Panc1 (cell line): ENCODE data around the gene COL4A4. TPM values are rescaled to one million over a fixed set of nuclear protein-coding genes. Genes with fewer than 3 reads are reported as not detected.

Source experiments
- ATAC-seq: fragments of 200-7000 bp; cut with Tn5 transposase; 2 replicates; pipeline ENCODE4 v1.9.1; 2020; ENCODE audit warnings: mild to moderate bottlenecking, moderate library complexity
- BruUV-seq: library from RNA; stranded (reverse); fragments of 400-500 nt; replicated peaks from 2 replicates; lab custom pipeline; 2021; lab: Mats Ljungman, UMichigan
- CTCF ChIA-PET: fragments of 300-600 bp; sonication (Branson Sonifier 250); formaldehyde crosslinking; loops from one replicate; lab custom pipeline; 2022; ENCODE audit warnings: antibody characterized with exemption; lab: Charles Lee
- POLR2A ChIA-PET: fragments of 300-600 bp; sonication (Branson Sonifier 250); formaldehyde crosslinking; loops from one replicate; lab custom pipeline; 2022; ENCODE audit warnings: antibody characterized with exemption; lab: Charles Lee
- DNase-seq: peaks from one replicate; pipeline ENCODE4 v3.0.0-alpha.2; 2010; ENCODE audit warnings: low read depth, low spot score
- H3K27ac ChIP-seq: 2 replicates; pipeline ENCODE4 v1.5.1; 2011; ENCODE audit warnings: mild to moderate bottlenecking, low read length, inconsistent platforms
- H3K27me3 ChIP-seq: fragments of 200-500 bp; sonication (Bioruptor generic); 2 replicates; pipeline ENCODE4 v1.6.0; 2014; ENCODE audit warnings: low read length, inconsistent platforms; ENCODE audit not compliant: control insufficient read depth, insufficient read depth
- H3K36me3 ChIP-seq: fragments of 200-500 bp; sonication (Bioruptor generic); 2 replicates; pipeline ENCODE4 v1.5.1; 2014; ENCODE audit warnings: inconsistent platforms, mild to moderate bottlenecking, low read length, moderate library complexity; ENCODE audit not compliant: control insufficient read depth, insufficient read depth
- H3K4me1 ChIP-seq: 2 replicates; pipeline ENCODE4 v1.5.1; 2011; ENCODE audit warnings: inconsistent platforms, mild to moderate bottlenecking, low read length, moderate library complexity; ENCODE audit not compliant: control insufficient read depth, insufficient read depth
- H3K4me3 ChIP-seq, 2 experiments: 2 replicates each; pipeline ENCODE4 v1.5.1; 2011 to 2012; ENCODE audit warnings: low read depth in 2 of 2, low read length in 2 of 2, mild to moderate bottlenecking in 2 of 2, inconsistent platforms in 1 of 2, moderate library complexity in 1 of 2
- H3K9me3 ChIP-seq: fragments of 200-500 bp; sonication (Bioruptor generic); 2 replicates; pipeline ENCODE4 v1.5.1; 2014; ENCODE audit warnings: low read depth, mild to moderate bottlenecking, inconsistent platforms, low read length, moderate library complexity; ENCODE audit not compliant: control insufficient read depth, insufficient read depth
- CTCF ChIP-seq: fragments of 450-650 bp; IDR thresholded peaks from 2 replicates; pipeline ENCODE4 v1.5.1; 2017; ENCODE audit warnings: mild to moderate bottlenecking
- POLR2AphosphoS5 ChIP-seq: IDR thresholded peaks from 2 replicates; pipeline ENCODE4 v1.6.1; 2012; ENCODE audit warnings: mild to moderate bottlenecking, low read depth, low read length, moderate library complexity
- REST ChIP-seq, 2 experiments: IDR thresholded peaks; 2 replicates each; pipeline ENCODE4 v1.6.1; 2011 to 2012; ENCODE audit warnings: low read depth in 2 of 2, control low read depth in 1 of 2, low read length in 1 of 2, mild to moderate bottlenecking in 1 of 2, moderate library complexity in 1 of 2; ENCODE audit not compliant: insufficient read depth in 1 of 2
- SIN3A ChIP-seq: IDR thresholded peaks from 2 replicates; pipeline ENCODE4 v1.6.1; 2012; ENCODE audit warnings: low read depth, mild to moderate bottlenecking, low read length, moderate library complexity, borderline replicate concordance; ENCODE audit not compliant: insufficient read depth
- TCF7L2 ChIP-seq: IDR thresholded peaks from 2 replicates; pipeline ENCODE4 v1.6.1; 2011; ENCODE audit warnings: mild to moderate bottlenecking, low read depth, low read length, inconsistent platforms
- in situ Hi-C: cut with HindIII; loops from 2 replicates; pipeline ENCODE4 v1.10.0; 2016; ENCODE audit warnings: low sequenced_read_pairs, low pct_unique_long_range_greater_than_20kb
- intact Hi-C: fragments of 100-400 bp; cut with micrococcal nuclease; formaldehyde crosslinking; loops from one replicate; pipeline ENCODE4 v1.10.0; 2022; ENCODE audit not compliant: unreplicated experiment
- total RNA-seq: library from RNA; stranded (reverse); gene quantifications from one replicate; pipeline ENCODE4 v1.2.1, GENCODE V29; 2021; ENCODE audit not compliant: unreplicated experiment

COL4A4 gene
- total RNA-seq, 1 experiment from 2014 or later, result 0.13 TPM

DNA sequence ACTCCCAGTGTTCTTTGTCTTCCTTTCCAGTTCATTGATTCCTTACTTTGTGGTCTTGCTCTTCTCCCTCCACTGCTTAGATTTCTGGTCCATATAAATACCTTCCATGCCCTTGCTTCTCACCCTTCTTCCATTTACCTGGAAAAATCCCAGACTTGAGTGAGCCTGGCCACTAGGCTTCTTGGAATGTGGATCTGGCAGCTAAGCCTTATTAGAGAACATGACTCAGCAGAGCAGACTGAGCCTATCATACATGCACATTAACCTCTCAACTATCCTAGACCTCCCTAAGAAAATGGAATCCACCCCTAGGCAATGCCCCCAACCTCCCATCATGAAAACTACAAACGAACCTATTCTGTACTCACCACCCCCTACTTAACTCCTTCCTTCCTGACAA, 200.5 kb downstream of the COL4A4 start:
- H3K27ac ChIP-seq, result no peak overlapping the region
- CTCF ChIA-PET, result no interaction called here
- no TSS peak for BruUV-seq
- in situ Hi-C loops (no loop called here), intact Hi-C loops (no loop called here)
- no peak for DNase-seq
- peaks cover 3% of the 10 kb centered on the region; the same call in 1 of the 2 replicates for H3K9me3 ChIP-seq
- TF ChIP-seq SIN3A (no peak), CTCF (no peak), POLR2AphosphoS5 (no peak), REST (IDR thresholded peaks at IDR 0.05; ENCODE audit: insufficient read depth in 1 of 2, low read depth in 2 of 2, low read length in 1 of 2) (no peak), TCF7L2 (no peak)
- POLR2A ChIA-PET, result no interaction called here
- ATAC-seq, result no peak
- H3K4me1 ChIP-seq, result no peaks in the 10 kb centered on the region
- H3K4me3 ChIP-seq, result no peak overlapping the region
- no peaks in the 10 kb centered on the region for H3K27me3 ChIP-seq
- no peaks in the 10 kb centered on the region for H3K36me3 ChIP-seq

GRCh38 chr2:226962176-226962773, 201.7 kb downstream of the COL4A4 start:
- ATAC-seq, result no peak
- intact Hi-C loops, result no loop called here
- Histone ChIP-seq H3K36me3 (no peaks in the 10 kb centered on the region), H3K27me3 (no peaks in the 10 kb centered on the region), H3K9me3 (peaks cover 3% of the 10 kb centered on the region; the same call in 1 of the 2 replicates), H3K4me3 (no peak overlapping the region), H3K4me1 (no peaks in the 10 kb centered on the region), H3K27ac (no peak overlapping the region)
- in situ Hi-C loops, result no loop called here
- no peak for TF ChIP-seq POLR2AphosphoS5
- no peak for TF ChIP-seq CTCF
- no peak for TF ChIP-seq REST (IDR thresholded peaks at IDR 0.05; ENCODE audit: insufficient read depth in 1 of 2, low read depth in 2 of 2, low read length in 1 of 2)
- CTCF ChIA-PET, result no interaction called here
- POLR2A ChIA-PET, result no interaction called here
- BruUV-seq, result no TSS peak
- no peak for DNase-seq
